CD4-positive, alpha-beta T cell treated with Interleukin-4 for 4 hours (primary cell): ENCODE measurements around the gene RREB1.

Experiments
- DNase-seq: peaks from one replicate; pipeline ENCODE4 v3.0.0-alpha.2; 2020

RREB1 gene

DNA sequence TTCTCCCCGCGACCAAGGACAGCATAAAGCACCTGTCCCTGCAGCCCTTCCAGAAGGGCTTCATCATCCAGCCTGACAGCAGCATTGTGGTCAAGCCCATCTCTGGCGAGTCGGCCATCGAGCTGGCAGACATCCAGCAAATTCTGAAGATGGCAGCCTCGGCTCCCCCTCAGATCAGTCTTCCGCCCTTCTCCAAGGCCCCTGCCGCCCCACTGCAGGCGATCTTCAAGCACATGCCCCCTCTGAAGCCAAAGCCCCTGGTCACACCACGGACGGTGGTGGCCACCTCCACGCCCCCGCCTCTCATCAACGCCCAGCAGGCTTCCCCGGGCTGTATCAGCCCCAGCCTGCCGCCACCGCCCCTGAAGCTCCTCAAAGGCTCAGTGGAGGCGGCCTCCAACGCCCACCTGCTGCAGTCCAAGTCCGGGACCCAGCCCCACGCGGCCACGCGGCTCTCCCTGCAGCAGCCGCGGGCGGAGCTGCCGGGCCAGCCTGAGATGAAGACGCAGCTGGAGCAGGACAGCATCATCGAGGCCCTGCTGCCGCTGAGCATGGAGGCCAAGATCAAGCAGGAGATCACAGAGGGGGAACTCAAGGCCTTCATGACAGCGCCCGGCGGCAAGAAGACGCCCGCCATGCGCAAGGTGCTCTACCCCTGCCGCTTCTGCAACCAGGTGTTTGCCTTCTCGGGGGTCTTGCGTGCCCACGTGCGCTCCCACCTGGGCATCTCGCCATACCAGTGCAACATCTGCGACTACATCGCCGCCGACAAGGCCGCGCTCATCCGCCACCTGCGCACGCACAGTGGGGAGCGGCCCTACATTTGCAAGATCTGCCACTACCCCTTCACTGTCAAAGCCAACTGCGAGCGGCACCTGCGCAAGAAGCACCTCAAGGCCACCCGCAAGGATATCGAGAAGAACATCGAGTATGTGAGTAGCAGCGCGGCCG lies 121.9 kb downstream of the RREB1 start:
- no peak for DNase-seq

DNA sequence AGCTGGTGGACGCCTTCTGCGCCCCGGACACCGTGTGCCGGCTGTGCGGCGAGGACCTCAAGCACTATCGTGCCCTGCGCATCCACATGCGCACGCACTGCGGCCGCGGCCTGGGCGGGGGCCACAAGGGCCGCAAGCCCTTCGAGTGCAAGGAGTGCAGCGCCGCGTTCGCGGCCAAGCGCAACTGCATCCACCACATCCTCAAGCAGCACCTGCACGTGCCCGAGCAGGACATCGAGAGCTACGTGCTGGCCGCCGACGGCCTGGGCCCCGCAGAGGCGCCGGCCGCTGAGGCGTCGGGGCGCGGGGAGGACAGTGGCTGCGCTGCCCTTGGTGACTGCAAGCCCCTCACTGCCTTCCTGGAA lies 122.5 kb downstream of the RREB1 start:
- no peak for DNase-seq

DNA sequence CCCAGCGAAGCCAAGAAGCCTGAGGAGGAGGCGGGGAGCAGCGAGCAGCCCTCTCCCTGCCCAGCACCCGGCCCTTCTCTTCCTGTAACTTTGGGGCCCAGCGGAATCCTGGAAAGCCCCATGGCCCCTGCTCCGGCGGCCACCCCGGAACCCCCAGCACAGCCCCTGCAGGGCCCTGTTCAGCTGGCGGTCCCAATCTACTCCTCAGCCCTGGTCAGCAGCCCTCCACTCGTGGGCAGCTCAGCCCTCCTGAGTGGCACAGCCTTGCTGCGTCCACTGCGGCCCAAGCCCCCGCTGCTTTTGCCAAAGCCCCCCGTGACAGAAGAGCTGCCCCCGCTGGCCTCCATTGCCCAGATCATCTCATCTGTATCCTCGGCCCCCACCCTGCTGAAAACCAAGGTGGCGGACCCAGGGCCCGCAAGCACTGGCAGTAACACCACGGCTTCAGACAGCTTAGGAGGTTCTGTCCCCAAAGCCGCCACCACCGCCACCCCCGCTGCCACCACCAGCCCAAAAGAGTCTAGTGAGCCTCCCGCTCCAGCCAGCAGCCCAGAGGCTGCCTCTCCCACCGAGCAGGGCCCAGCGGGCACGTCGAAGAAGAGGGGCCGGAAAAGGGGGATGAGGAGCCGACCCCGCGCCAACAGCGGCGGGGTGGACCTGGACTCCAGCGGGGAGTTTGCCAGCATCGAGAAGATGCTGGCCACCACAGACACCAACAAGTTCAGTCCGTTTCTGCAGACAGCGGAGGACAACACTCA lies 123.4 kb downstream of the RREB1 start:
- DNase-seq = no peak

DNA sequence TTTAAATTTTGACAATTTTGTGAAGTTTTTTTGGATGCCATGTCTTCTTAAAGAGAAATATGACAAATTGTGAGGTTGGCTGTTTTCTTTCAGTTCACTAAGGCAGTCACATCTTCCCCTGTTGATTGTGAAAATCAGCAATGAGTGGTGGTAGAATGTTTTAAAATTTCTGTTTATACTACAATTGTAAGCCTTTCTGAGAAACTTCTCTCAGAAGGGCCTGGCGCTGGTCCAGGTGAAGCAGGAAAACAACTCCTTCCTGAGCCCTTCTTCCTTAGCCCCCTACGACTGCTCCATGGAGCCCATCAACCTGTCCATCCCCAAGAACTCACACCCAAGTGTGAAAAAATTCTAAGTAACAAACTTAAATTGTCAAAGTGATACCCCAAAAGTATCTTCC lies 124.6 kb downstream of the RREB1 start:
- no peak for DNase-seq

- DNase-seq = no peak
Measured at GRCh38 chr6:7234547-7234946, 126.8 kb downstream of the RREB1 start.

DNA sequence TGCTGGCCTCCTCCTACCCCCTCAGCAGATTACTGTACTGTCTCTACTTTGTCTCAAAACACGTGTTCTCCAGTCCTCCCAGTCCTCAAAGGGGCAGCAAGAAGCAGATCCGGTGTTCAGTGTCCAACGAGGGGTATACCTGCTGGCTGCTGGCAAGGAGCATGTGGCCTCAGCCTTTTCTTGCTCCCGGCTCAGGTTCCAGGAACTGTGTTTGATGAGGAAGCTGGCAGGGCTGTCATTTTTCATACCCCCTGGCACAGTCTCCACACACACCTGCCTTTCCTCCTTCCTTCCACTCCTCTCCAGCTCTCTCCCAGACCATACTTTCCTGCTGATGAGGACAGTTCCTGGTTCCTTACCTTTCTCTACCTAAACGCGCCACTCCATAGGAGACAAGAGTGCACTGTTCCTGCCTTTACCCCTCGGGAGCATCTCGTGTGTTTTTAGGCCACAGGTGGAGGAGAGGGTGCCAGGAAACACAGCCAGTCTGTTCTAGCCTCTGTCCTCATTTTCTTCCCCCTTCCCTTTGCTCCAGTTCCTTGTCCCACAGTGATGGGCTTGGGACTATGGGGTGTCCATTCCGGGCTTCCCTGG lies 128.0 kb downstream of the RREB1 start:
- no peak for DNase-seq

- no peak for DNase-seq
Measured at GRCh38 chr6:7236306-7237209, 128.8 kb downstream of the RREB1 start.

DNA sequence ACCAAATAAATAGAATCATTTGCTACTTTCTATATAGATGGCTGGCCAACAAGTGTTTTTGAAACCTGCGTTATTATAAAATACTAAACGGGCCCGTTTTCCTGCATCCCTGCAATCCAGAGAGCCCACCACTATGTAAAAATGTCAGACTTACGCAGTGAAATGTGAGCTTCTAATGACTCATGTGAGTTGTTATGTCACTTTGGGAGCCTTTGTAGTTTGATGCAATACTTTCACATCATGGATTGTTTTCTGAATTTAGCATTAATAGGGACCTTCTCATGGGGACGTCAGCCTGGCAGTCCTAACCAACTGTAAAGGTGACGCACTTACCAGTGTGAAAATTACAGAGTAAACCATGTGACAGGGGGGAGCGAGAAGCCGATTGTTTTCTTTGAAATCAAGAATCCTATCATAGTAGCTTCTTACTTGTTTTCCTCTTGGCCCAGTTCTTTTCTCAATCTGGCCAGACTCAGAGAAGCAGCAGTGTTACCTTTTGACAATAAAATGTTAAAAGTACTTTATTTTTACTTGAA lies 130.0 kb downstream of the RREB1 start:
- DNase-seq = no peak

DNA sequence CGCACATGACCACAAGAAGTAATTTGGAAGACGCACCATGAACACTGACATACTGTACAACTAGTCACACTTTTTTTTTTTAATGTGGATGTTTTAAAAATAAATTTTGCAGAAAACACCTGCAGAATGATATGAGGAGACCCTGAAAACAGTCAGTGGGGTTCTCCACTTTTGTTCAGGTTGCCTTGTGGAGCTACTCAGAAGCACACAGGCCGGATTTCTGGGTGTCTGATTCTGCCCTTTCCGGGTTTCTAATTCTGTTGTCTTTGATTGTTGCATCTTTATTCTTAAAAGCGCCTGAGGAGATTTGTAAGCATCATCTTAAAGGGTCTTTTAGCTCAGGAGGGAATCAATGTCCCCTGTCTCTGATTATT lies 130.8 kb downstream of the RREB1 start:
- DNase-seq = no peak

DNA sequence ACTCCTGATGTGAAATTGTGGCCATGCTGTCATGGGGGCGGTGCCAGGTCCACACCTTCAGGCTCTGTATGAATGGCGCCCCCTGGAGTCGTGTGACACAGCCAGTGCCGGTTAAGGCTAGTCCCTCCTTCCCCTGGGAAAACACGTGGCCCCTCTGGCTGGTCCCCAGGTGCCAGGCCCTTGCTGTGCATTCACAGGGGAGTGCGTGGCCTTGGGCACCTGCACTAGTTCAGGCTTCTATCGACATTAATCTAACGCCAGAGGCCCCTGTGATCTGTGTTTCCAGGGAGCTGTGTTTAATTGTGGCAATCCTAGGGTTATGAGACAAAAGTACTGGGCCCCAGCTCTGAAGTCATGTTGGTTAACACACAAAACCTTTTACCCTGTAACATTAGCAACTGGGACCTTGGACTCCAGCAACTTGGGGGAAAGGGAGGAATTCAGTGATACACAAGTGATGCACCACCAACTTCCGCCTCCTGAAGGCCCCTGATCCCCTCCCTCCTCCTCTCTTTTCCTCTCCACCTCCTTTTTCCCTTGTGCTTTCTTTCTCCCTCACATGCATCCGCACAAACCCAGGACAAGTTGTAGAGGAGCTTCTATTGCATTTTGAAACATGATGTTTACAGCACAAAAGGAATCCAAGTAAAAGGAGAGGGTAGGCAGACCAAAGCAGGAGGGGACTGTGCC lies 131.3 kb downstream of the RREB1 start:
- DNase-seq = peak; percentile 46

- no peak for DNase-seq
Measured at GRCh38 chr6:7239590-7239948, 131.8 kb downstream of the RREB1 start.

GRCh38 chr6:7240351-7240750 lies 132.6 kb downstream of the RREB1 start:
- no peak for DNase-seq

- DNase-seq = no peak
Measured at GRCh38 chr6:7241160-7241559, 133.4 kb downstream of the RREB1 start.

DNA sequence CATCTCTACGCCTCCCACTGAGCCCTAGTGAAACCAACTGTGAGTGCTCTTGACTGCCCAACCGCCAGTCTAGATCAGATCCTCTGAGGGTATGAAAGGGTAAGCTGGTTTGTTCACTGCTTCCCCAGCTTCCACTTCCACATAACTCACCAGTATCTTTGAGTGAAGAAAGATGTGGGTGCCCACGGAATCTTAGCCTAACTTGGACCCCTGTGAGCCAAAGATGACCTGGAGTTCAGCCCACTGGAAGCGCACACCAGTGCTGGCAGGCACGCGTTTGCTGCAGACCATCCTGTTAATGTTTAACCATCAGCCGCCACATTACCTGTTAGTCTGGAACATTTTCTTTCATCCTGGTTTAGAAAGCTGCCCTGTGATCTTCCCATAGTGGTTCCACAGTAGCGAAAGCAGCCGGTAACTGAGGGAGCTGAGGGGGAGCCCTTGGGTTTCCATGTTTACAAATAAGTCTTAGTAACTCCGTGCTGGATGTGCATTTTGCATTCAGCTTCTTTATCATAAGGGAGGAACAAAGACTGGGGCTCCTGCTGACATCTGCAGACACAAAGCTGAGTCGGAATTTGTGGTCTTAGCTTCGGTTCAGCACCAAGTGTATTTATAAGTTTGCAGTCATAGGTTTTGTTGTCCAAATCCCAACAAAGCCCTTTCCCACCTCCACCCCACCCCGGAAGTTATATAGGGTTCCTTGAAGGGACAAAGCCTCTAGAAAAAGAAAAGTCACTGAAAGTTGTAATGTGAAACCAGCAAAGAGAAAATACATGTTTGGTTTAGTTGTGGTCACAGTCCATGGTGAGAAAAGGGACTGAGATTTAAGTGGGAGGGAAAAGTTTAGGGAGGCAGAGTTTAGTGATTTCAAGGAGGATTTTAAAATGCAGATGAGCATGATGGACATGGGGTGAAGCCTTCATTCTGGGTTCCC lies 134.2 kb downstream of the RREB1 start:
- no peak for DNase-seq

DNA sequence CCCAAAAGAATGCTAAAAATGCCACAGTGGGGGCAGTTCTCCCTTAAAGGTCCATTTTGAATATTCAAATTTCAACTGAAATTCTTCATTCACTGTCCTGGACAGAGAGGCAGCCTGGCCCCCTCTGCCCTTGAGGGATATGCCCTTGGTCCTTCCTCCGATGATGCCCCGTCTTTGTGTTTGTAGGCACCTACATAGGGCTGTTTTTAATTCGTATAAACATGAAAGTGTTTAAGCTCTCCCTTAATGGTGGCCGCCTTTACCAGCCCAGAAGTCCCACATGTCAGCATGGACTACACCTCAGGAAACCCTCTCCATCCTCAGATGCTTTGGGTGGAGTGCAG lies 135.0 kb downstream of the RREB1 start:
- DNase-seq = no peak

DNA sequence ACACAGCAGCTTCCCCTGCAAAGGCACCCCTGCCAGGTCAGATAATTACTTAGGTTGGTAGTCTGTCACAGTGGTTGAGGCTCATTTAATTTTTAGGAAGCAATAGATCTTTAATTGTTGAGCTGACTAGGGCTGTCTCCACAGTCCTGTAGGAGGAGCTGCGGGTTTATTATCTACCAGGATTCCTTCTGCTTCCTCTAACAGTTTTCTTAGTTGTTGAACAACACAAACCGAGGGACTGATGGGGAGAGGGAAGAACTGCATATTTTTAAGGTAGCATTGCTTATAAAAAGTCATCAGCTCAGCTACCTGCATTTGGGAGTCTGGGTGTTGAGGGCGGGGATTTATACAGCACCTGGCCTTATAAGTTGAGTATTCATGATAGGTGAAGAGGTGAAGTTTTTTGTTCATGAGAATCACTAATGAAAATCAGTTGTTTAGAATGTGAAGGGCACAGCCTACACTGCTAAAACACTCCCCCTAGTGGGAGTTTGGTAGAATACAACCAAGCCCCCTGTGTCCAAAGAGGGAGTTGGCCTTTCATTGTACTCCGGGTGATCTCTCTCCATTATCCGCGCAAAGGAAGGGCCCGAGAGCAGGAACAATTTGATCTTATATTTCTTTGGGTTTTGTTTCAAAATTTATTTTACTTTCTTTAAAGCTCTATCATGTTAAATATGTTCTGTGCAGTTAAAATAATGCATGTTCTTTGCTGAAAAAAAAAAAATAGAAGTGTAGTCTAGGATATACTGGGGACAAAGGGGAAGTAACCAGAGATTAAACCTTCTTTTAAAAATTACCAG lies 135.6 kb downstream of the RREB1 start:
- peak; percentile 68 for DNase-seq

GRCh38 chr6:7245668-7246393 lies 138.1 kb downstream of the RREB1 start:
- no peak for DNase-seq

DNA sequence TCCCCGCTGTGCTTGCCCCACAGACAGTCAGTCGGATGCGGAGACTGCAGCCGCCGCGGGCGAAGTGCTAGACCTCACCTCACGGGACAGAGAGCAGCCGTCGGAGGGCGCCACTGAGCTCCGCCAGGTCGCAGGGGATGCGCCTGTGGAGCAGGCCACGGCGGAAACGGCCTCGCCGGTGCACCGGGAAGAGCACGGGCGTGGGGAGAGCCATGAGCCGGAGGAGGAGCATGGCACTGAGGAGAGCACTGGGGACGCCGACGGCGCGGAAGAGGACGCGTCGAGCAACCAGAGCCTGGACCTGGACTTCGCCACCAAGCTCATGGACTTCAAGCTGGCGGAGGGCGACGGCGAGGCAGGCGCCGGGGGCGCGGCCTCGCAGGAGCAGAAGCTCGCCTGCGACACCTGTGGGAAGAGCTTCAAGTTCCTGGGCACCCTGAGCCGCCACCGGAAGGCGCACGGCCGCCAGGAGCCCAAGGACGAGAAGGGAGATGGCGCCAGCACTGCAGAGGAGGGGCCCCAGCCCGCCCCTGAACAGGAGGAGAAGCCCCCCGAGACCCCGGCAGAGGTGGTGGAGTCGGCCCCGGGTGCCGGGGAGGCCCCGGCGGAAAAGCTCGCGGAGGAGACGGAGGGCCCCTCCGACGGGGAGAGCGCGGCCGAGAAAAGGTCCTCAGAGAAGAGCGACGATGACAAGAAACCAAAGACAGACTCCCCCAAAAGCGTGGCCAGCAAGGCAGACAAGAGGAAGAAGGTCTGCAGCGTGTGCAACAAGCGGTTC lies 138.8 kb downstream of the RREB1 start:
- DNase-seq = no peak

GRCh38 chr6:7247179-7247456 lies 139.4 kb downstream of the RREB1 start:
- no peak for DNase-seq
